ENCODE data around the gene STAG1. TPM values are rescaled to one million over a fixed set of nuclear protein-coding genes. Genes with fewer than 3 reads are reported as not detected.
A peak's percentile ranks its signal among the peaks of the same experiment; 100 is the strongest.
"Not testable (repeated sequence)": the region's sequence is repeated elsewhere in the genome, so short reads cannot be mapped to it uniquely, and the experiment has no call there.

Gene STAG1
- total RNA-seq, 5 donors from 2014 or later (not counting 1 experiment from before 2014, with no cell fraction given) = 38.9 to 52.5 (median 42.7) TPM

DNA sequence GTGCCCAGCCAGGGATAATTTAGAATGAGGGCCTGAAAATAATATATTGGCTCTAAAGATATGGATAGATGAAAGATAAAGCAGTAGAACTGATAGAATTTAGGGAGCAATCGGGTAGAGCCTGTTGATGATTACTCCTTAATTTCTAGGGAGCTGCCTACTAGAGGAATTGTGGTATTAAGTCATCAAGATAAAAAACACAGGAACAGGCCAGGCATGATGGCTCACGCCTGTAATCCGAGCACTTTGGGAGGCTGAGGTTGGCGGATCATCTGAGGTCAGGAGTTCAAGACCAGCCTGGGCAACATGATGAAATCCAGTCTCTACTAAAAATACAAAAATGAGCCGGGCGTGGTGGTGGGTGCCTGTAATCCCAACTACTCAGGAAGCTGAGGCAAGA, 371.6 kb downstream of the STAG1 start:
- H3K9me3 Mint-ChIP-seq = no peaks in the 10 kb centered on the region
- CTCF ChIA-PET = interaction anchor here (0.6 to 0.7 kb wide), 2 partner anchors 48 to 634 kb away, joined by 3 to 4 read pairs; no protein-coding TSS in a partner anchor
- peaks cover 29% of the 10 kb centered on the region for H3K36me3 Mint-ChIP-seq
- Histone ChIP-seq H3K27ac (ENCODE audit: low read length) (no peak overlapping the region), H3K27me3 (replicated peaks in 1 of 2; ENCODE audit: control insufficient read depth in 2 of 2, extremely low read depth in 1 of 2, insufficient read depth in 2 of 2, low read length in 1 of 2) (no peaks in the 10 kb centered on the region), H3K4me3 (ENCODE audit: control insufficient read depth in 1 of 2, extremely low read depth in 1 of 2, low read length in 1 of 2) (no peak overlapping the region), H3K36me3 (ENCODE audit: control insufficient read depth in 2 of 2, extremely low read depth in 1 of 2, insufficient read depth in 1 of 2, low read length in 1 of 2) (no peaks in the 10 kb centered on the region), H3K9me3 (no peaks in the 10 kb centered on the region), H3K4me1 (ENCODE audit: control insufficient read depth in 1 of 2, extremely low read depth in 1 of 2, insufficient read depth in 2 of 2, low read length in 2 of 2) (no peaks in the 10 kb centered on the region)
- DNase-seq = no peak
- whole genome bisulfite sequencing (ENCODE audit: insufficient coverage) = 100% methylated on average over 1 of the region's 6 CpGs
- no peaks in the 10 kb centered on the region for H3K27me3 Mint-ChIP-seq
- POLR2A ChIA-PET = no interaction called here
- ATAC-seq (replicated peaks in 1 of 4) = no peak
- no peak overlapping the region for H3K4me3 Mint-ChIP-seq
- H3K4me1 Mint-ChIP-seq = no peaks in the 10 kb centered on the region
- no peak overlapping the region for H3K27ac Mint-ChIP-seq

DNA sequence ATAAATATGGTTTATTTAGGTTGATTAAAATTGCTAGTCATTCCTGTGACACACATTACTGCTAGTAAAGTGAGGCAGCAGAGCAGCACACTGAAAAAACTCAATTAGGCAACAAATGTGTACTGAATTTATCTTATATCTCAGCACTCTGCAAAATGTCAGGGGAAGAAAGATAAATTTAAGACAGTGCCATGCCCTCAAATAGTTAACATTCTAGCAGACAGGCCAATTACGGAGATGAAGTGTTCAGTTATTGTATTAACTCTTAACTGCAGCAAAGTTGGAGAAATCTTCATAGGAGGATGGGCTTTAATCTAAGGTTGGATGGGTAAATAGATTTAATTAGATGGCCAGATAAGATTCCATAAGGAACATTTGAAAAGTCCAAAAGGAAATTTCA, 374.2 kb downstream of the STAG1 start:
- Histone ChIP-seq H3K4me3 (ENCODE audit: control insufficient read depth in 1 of 2, extremely low read depth in 1 of 2, low read length in 1 of 2) (no peak overlapping the region), H3K4me1 (ENCODE audit: control insufficient read depth in 1 of 2, extremely low read depth in 1 of 2, insufficient read depth in 2 of 2, low read length in 2 of 2) (no peaks in the 10 kb centered on the region), H3K27me3 (replicated peaks in 1 of 2; ENCODE audit: control insufficient read depth in 2 of 2, extremely low read depth in 1 of 2, insufficient read depth in 2 of 2, low read length in 1 of 2) (no peaks in the 10 kb centered on the region), H3K27ac (ENCODE audit: low read length) (no peak overlapping the region), H3K36me3 (ENCODE audit: control insufficient read depth in 2 of 2, extremely low read depth in 1 of 2, insufficient read depth in 1 of 2, low read length in 1 of 2) (no peaks in the 10 kb centered on the region), H3K9me3 (no peaks in the 10 kb centered on the region)
- 100% methylated on average over 1 of the region's 1 CpG for WGBS (ENCODE audit: insufficient coverage)
- ATAC-seq (replicated peaks in 1 of 4) (no peak), DNase-seq (no peak)
- ChIA-PET POLR2A (no interaction called here), CTCF (no interaction called here)
- Mint-ChIP-seq H3K4me1 (peaks cover 0 to 4% (median 0%) of the 10 kb centered on the region in 3 donors), H3K4me3 (no peak overlapping the region), H3K9me3 (peaks cover 0 to 3% (median 0%) of the 10 kb centered on the region in 3 donors), H3K27me3 (no peaks in the 10 kb centered on the region), H3K36me3 (peaks cover 44% of the 10 kb centered on the region), H3K27ac (no peak overlapping the region)

DNA sequence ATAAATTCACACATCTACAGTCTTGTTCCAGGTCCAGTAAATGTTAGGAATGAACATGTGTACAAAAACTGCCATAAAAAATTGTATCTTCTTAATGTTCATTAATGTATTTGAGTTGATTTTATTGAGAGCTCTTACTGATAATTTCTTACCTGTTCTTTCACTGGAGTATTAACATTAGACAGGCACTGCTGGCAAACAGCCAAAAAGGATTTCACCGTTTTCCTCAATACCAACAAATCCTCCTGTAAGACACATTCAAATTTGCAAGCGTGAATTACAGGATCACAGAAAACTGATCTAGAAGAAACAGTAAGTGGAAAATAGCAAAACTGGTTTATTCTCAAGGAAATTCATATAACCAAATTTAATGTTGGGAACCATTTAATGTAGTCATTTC, 374.7 kb downstream of the STAG1 start:
- peaks cover 0 to 3% (median 0%) of the 10 kb centered on the region in 3 donors for H3K9me3 Mint-ChIP-seq
- DNase-seq (no peak), ATAC-seq (replicated peaks in 1 of 4) (no peak)
- Histone ChIP-seq H3K27me3 (replicated peaks in 1 of 2; ENCODE audit: control insufficient read depth in 2 of 2, extremely low read depth in 1 of 2, insufficient read depth in 2 of 2, low read length in 1 of 2) (no peaks in the 10 kb centered on the region), H3K27ac (ENCODE audit: low read length) (no peak overlapping the region), H3K4me1 (ENCODE audit: control insufficient read depth in 1 of 2, extremely low read depth in 1 of 2, insufficient read depth in 2 of 2, low read length in 2 of 2) (no peaks in the 10 kb centered on the region), H3K4me3 (ENCODE audit: control insufficient read depth in 1 of 2, extremely low read depth in 1 of 2, low read length in 1 of 2) (no peak overlapping the region), H3K9me3 (no peaks in the 10 kb centered on the region), H3K36me3 (ENCODE audit: control insufficient read depth in 2 of 2, extremely low read depth in 1 of 2, insufficient read depth in 1 of 2, low read length in 1 of 2) (no peaks in the 10 kb centered on the region)
- POLR2A ChIA-PET = no interaction called here
- H3K27ac Mint-ChIP-seq = no peak overlapping the region
- H3K27me3 Mint-ChIP-seq = no peaks in the 10 kb centered on the region
- H3K4me3 Mint-ChIP-seq = no peak overlapping the region
- CTCF ChIA-PET = no interaction called here
- peaks cover 46% of the 10 kb centered on the region for H3K36me3 Mint-ChIP-seq
- no CpG with 5 or more reads among the region's 2 CpGs for WGBS (ENCODE audit: insufficient coverage)
- H3K4me1 Mint-ChIP-seq = peaks cover 0 to 4% (median 0%) of the 10 kb centered on the region in 3 donors

DNA sequence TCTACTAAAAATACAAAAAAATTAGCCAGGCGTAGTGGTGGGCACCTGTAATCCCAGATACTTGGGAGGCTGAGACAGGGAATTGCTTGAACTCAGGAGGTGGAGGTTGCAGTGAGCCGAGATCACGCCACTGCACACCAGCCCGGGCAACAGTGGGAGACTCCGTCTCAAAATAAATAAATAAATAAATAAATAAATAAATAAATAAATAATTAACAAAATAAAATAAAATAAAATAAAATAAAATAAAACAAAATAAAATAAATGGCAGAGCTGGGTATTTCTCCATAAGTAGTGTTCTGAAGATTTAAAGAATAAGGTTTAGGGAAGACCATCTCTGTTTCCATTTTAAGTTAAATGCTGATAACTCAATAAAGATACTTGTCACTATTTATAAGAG, 376.4 kb downstream of the STAG1 start:
- H3K4me1 ChIP-seq (ENCODE audit: control insufficient read depth in 1 of 2, extremely low read depth in 1 of 2, insufficient read depth in 2 of 2, low read length in 2 of 2); H3K4me3 Mint-ChIP-seq; DNase-seq; H3K4me3 ChIP-seq (ENCODE audit: control insufficient read depth in 1 of 2, extremely low read depth in 1 of 2, low read length in 1 of 2); POLR2A ChIA-PET; H3K27ac Mint-ChIP-seq; H3K4me1 Mint-ChIP-seq; ATAC-seq (replicated peaks in 1 of 4); CTCF ChIA-PET; H3K27me3 Mint-ChIP-seq; H3K27ac ChIP-seq (ENCODE audit: low read length); H3K27me3 ChIP-seq (replicated peaks in 1 of 2; ENCODE audit: control insufficient read depth in 2 of 2, extremely low read depth in 1 of 2, insufficient read depth in 2 of 2, low read length in 1 of 2); H3K9me3 Mint-ChIP-seq; H3K9me3 ChIP-seq; H3K36me3 ChIP-seq (ENCODE audit: control insufficient read depth in 2 of 2, extremely low read depth in 1 of 2, insufficient read depth in 1 of 2, low read length in 1 of 2): not testable (repeated sequence)
- peaks cover 46% of the 10 kb centered on the region for H3K36me3 Mint-ChIP-seq
- no CpG with 5 or more reads among the region's 5 CpGs for WGBS (ENCODE audit: insufficient coverage)

DNA sequence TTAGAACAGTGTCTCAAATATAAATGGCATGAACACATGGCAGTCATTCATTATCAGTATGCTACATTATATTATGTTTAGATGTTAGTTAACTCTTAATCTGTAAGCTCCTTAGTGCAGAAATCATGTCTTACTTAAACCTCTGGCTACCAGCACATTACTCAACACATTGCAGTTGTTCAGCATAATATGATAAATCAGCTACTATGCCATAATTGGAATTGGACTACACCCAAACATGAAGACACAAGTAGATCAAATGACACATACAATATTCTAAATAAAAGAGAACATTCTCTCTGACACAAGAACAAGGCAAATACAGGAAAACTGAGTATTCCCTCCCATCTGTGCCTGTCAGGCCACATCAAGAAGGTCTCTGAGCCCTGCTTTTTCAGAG, 385.9 kb downstream of the STAG1 start:
- ATAC-seq (replicated peaks in 1 of 4) = no peak
- POLR2A ChIA-PET = no interaction called here
- Histone ChIP-seq H3K36me3 (ENCODE audit: control insufficient read depth in 2 of 2, extremely low read depth in 1 of 2, insufficient read depth in 1 of 2, low read length in 1 of 2) (peaks cover 0 to 8% of the 10 kb centered on the region in 2 donors), H3K27ac (ENCODE audit: low read length) (no peak overlapping the region), H3K4me3 (ENCODE audit: control insufficient read depth in 1 of 2, extremely low read depth in 1 of 2, low read length in 1 of 2) (no peak overlapping the region), H3K9me3 (no peaks in the 10 kb centered on the region), H3K4me1 (ENCODE audit: control insufficient read depth in 1 of 2, extremely low read depth in 1 of 2, insufficient read depth in 2 of 2, low read length in 2 of 2) (no peaks in the 10 kb centered on the region), H3K27me3 (replicated peaks in 1 of 2; ENCODE audit: control insufficient read depth in 2 of 2, extremely low read depth in 1 of 2, insufficient read depth in 2 of 2, low read length in 1 of 2) (no peaks in the 10 kb centered on the region)
- Mint-ChIP-seq H3K4me3 (no peak overlapping the region), H3K9me3 (no peaks in the 10 kb centered on the region), H3K36me3 (peaks cover 33% of the 10 kb centered on the region), H3K4me1 (peaks cover 0 to 5% (median 2%) of the 10 kb centered on the region in 3 donors), H3K27ac (peak overlapping the region in 1 of 2 donors; percentile 23), H3K27me3 (no peaks in the 10 kb centered on the region)
- no peak for DNase-seq
- CTCF ChIA-PET = interaction anchor here (0.6 to 1.2 kb wide), 5 partner anchors 26 to 386 kb away, joined by 3 read pairs; partner anchors contain the start of gene STAG1 (in 1 of the 2)

DNA sequence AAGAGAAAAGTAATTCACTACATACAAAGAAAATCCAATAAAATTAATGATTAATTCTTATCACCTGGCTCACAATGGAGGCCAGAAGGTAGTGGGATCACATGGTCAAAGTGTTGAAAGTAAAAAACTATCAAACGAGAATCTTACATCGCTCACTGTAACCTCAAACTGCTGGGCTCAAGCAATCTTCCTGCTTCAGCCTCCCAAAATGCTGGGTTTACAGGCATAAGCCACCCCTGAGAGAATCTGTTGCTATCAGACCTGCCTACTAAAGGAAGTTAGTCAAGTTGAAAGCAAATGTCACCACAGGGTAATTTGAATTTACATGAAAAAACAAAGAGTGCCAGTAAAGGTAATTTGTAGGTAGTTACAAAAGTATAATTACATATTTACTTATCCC, 398.7 kb downstream of the STAG1 start:
- Histone ChIP-seq H3K4me3 (ENCODE audit: control insufficient read depth in 1 of 2, extremely low read depth in 1 of 2, low read length in 1 of 2) (no peak overlapping the region), H3K36me3 (ENCODE audit: control insufficient read depth in 2 of 2, extremely low read depth in 1 of 2, insufficient read depth in 1 of 2, low read length in 1 of 2) (peaks cover 5 to 22% of the 10 kb centered on the region in 2 donors), H3K4me1 (ENCODE audit: control insufficient read depth in 1 of 2, extremely low read depth in 1 of 2, insufficient read depth in 2 of 2, low read length in 2 of 2) (no peaks in the 10 kb centered on the region), H3K27ac (ENCODE audit: low read length) (no peak overlapping the region), H3K27me3 (replicated peaks in 1 of 2; ENCODE audit: control insufficient read depth in 2 of 2, extremely low read depth in 1 of 2, insufficient read depth in 2 of 2, low read length in 1 of 2) (no peaks in the 10 kb centered on the region), H3K9me3 (no peaks in the 10 kb centered on the region)
- WGBS (ENCODE audit: insufficient coverage) = 20% methylated on average over 1 of the region's 2 CpGs
- Mint-ChIP-seq H3K4me1 (peaks cover 2 to 7% (median 7%) of the 10 kb centered on the region in 3 donors), H3K27me3 (no peaks in the 10 kb centered on the region), H3K9me3 (peaks cover 0 to 8% (median 7%) of the 10 kb centered on the region in 3 donors), H3K36me3 (peaks cover 30% of the 10 kb centered on the region), H3K4me3 (no peak overlapping the region), H3K27ac (no peak overlapping the region)
- CTCF ChIA-PET = no interaction called here
- peak in 1 of 4 experiments; percentile 23 for ATAC-seq (replicated peaks in 1 of 4)
- POLR2A ChIA-PET = no interaction called here
- no peak for DNase-seq

DNA sequence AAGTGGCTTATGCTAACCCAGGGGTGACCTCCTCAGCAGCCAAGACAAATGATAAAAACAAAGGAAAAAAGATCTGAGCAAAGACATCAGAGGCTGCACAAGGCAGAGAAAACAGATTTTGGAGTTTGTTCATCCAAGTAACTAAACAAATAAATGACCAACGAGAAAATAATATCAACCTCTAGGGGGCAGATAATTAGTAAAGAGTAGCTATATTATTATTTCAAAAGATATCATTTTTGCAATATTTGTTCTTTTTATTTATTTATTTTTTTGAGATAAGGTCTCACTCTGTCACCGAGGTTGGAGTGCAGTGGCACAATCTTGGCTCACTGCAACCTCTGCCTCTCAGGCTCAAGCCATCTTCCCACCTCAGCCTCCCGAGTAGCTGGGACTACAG, 400.3 kb downstream of the STAG1 start:
- Mint-ChIP-seq H3K36me3 (peaks cover 23% of the 10 kb centered on the region), H3K27ac (peak overlapping the region in 1 of 2 donors; percentile 71), H3K9me3 (peaks cover 0 to 8% (median 7%) of the 10 kb centered on the region in 3 donors), H3K4me1 (peaks cover 2 to 7% (median 7%) of the 10 kb centered on the region in 3 donors), H3K4me3 (no peak overlapping the region), H3K27me3 (no peaks in the 10 kb centered on the region)
- no peak for ATAC-seq (replicated peaks in 1 of 4)
- H3K4me1 ChIP-seq (ENCODE audit: control insufficient read depth in 1 of 2, extremely low read depth in 1 of 2, insufficient read depth in 2 of 2, low read length in 2 of 2) = no peaks in the 10 kb centered on the region
- WGBS (ENCODE audit: insufficient coverage) = no CpG with 5 or more reads among the region's 3 CpGs
- POLR2A ChIA-PET = interaction anchor here in 1 of 2 donors (0.5 kb wide), 1 partner anchor 176 kb away, joined by 7 read pairs; no protein-coding TSS in a partner anchor
- no peak for DNase-seq
- peaks cover 0 to 24% of the 10 kb centered on the region in 2 donors for H3K36me3 ChIP-seq (ENCODE audit: control insufficient read depth in 2 of 2, extremely low read depth in 1 of 2, insufficient read depth in 1 of 2, low read length in 1 of 2)
- H3K27ac ChIP-seq (ENCODE audit: low read length) = no peak overlapping the region
- H3K9me3 ChIP-seq = no peaks in the 10 kb centered on the region
- no peak overlapping the region for H3K4me3 ChIP-seq (ENCODE audit: control insufficient read depth in 1 of 2, extremely low read depth in 1 of 2, low read length in 1 of 2)
- CTCF ChIA-PET = interaction anchor here (0.5 to 0.7 kb wide), 3 partner anchors 154 to 1591 kb away, joined by 3 to 4 read pairs (median 3); no protein-coding TSS in a partner anchor
- H3K27me3 ChIP-seq (replicated peaks in 1 of 2; ENCODE audit: control insufficient read depth in 2 of 2, extremely low read depth in 1 of 2, insufficient read depth in 2 of 2, low read length in 1 of 2) = no peaks in the 10 kb centered on the region

All from T-cell (primary cell).